OCI-LY1 (cell line): ENCODE results near the gene RAB11FIP4.

Source experiments
- H2AFZ ChIP-seq: fragments of 200-600 bp; sonication (generic), shearing (Covaris generic); 2 replicates; pipeline ENCODE4 v1.6.0; 2014; ENCODE audit warnings: antibody characterized with exemption, mild to moderate bottlenecking, low read length
- H3F3A ChIP-seq: fragments of 200-600 bp; sonication (generic), shearing (Covaris generic); 2 replicates; pipeline ENCODE4 v1.6.0; 2014; ENCODE audit warnings: mild to moderate bottlenecking, antibody characterized with exemption, low read length, moderate library complexity; ENCODE audit not compliant: insufficient read depth
- H3K27ac ChIP-seq: fragments of 200-600 bp; sonication (generic); 2 replicates; pipeline ENCODE4 v1.5.1; 2014; ENCODE audit warnings: low read length, mixed run types, mild to moderate bottlenecking, low read depth; ENCODE audit not compliant: poor library complexity, severe bottlenecking
- H3K27me3 ChIP-seq: fragments of 200-600 bp; sonication (generic); 2 replicates; pipeline ENCODE4 v1.6.0; 2014; ENCODE audit warnings: antibody characterized with exemption, mild to moderate bottlenecking, low read length, moderate library complexity; ENCODE audit not compliant: insufficient read depth
- H3K36me3 ChIP-seq: fragments of 200-600 bp; sonication (generic); 2 replicates; pipeline ENCODE4 v1.6.1; 2014; ENCODE audit warnings: mild to moderate bottlenecking, antibody characterized with exemption, low read length, moderate library complexity, mixed read lengths; ENCODE audit not compliant: insufficient read depth
- H3K4me1 ChIP-seq: fragments of 200-600 bp; sonication (generic); 2 replicates; pipeline ENCODE4 v1.5.1; 2014; ENCODE audit warnings: mild to moderate bottlenecking, low read length, moderate library complexity; ENCODE audit not compliant: insufficient read depth, severe bottlenecking
- H3K4me2 ChIP-seq: fragments of 200-600 bp; sonication (generic), shearing (Covaris generic); 2 replicates; pipeline ENCODE4 v1.6.1; 2014; ENCODE audit warnings: low read length
- H3K4me3 ChIP-seq: fragments of 200-600 bp; sonication (generic); 2 replicates; pipeline ENCODE4 v1.5.1; 2014; ENCODE audit warnings: low read length, low read depth, mild to moderate bottlenecking, mixed read lengths; ENCODE audit not compliant: poor library complexity, severe bottlenecking
- H3K79me2 ChIP-seq: fragments of 200-600 bp; shearing (Covaris generic); 2 replicates; pipeline ENCODE4 v1.6.1; 2016; ENCODE audit warnings: mixed run types, low read length, mixed read lengths; ENCODE audit not compliant: insufficient read depth
- H3K9ac ChIP-seq: fragments of 200-600 bp; sonication (generic), shearing (Covaris generic); 2 replicates; pipeline ENCODE4 v1.6.1; 2014; ENCODE audit warnings: mild to moderate bottlenecking, low read length, mixed read lengths
- H3K9me2 ChIP-seq: fragments of 200-600 bp; sonication (generic), shearing (Covaris generic); 2 replicates; pipeline ENCODE4 v1.6.1; 2014; ENCODE audit warnings: low read depth, mild to moderate bottlenecking, low read length, mixed read lengths
- H3K9me3 ChIP-seq: fragments of 200-600 bp; shearing (Covaris generic); 2 replicates; pipeline ENCODE4 v1.6.1; 2014; ENCODE audit warnings: low read length, mixed read lengths
- H4K20me1 ChIP-seq: fragments of 200-600 bp; sonication (generic), shearing (Covaris generic); 2 replicates; pipeline ENCODE4 v1.6.0; 2016; ENCODE audit warnings: mild to moderate bottlenecking, low read length; ENCODE audit not compliant: insufficient read depth
- CTCF ChIP-seq: fragments of 200-600 bp; sonication (generic), shearing (Covaris generic); IDR thresholded peaks from 2 replicates; pipeline ENCODE4 v1.5.1; 2017; ENCODE audit warnings: mild to moderate bottlenecking, antibody characterized with exemption, low read length, moderate library complexity, mixed read lengths
- EZH2 ChIP-seq: fragments of 200-600 bp; sonication (generic), shearing (Covaris generic); IDR thresholded peaks from 2 replicates; pipeline ENCODE4 v1.8.0; 2017; ENCODE audit warnings: borderline replicate concordance, mixed run types, mild to moderate bottlenecking, antibody characterized with exemption, low read length, moderate library complexity, mixed read lengths

Gene RAB11FIP4

GRCh38 chr17:31564883-31565301 lies 173.4 kb downstream of the RAB11FIP4 start:
- Histone ChIP-seq H3K79me2 (no peaks in the 10 kb centered on the region), H3K27ac (no peak overlapping the region), H3K27me3 (0 out of 2 replicates have a peak, but pooled peaks cover 5% of the 10 kb centered on the region), H3K9ac (no peak overlapping the region), H3K4me2 (no peak overlapping the region), H3F3A (no peaks in the 10 kb centered on the region), H3K4me3 (no peak overlapping the region), H2AFZ (no peak overlapping the region), H3K9me3 (no peaks in the 10 kb centered on the region), H4K20me1 (no peaks in the 10 kb centered on the region), H3K4me1 (no peaks in the 10 kb centered on the region), H3K36me3 (no peaks in the 10 kb centered on the region), H3K9me2 (no peaks in the 10 kb centered on the region)
- TF ChIP-seq CTCF (no peak), EZH2 (no peak)

- H3K4me1 ChIP-seq = no peaks in the 10 kb centered on the region
- no peaks in the 10 kb centered on the region for H3K36me3 ChIP-seq
- H3K4me2 ChIP-seq = no peak overlapping the region
Measured at GRCh38 chr17:31565652-31566051, 174.2 kb downstream of the RAB11FIP4 start.

DNA sequence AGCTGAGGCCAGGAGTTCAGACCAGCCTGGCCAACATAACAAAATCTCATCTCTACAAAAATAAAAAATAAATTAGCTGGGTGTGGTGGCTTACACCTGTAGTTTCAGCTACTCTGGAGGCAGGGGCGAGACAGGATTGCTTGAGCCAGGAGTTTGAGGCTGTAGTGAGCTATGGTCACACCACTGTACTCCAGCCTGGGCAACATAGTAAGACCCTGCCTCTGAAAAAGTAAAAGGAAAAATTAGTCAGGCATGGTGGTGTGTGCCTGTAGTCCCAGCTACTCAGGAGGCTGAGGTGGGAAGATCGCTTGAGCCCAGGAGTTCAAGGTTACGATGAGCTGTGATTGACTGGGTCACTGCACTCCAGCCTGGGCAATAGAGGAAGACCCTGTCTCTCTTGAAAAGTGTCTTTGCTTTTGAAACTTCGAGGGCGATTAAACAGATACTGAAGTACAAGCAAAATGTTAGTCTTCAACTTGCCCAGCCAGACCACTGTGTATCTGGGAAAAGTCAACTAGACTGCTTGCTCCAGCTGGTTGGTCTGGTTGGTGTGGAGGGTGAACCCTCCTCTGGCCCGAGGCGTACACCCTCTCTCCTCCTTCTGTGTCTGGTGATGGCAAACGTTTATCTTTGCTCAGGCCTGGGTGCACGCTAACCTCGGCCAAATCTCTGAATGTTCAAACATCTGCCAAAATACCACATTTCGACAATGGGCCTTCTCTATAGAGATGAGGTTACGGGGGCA lies 174.9 kb downstream of the RAB11FIP4 start:
- Histone ChIP-seq H3K4me2 (no peak overlapping the region), H3K9me2 (no peaks in the 10 kb centered on the region), H3K27ac (no peak overlapping the region), H3K36me3 (no peaks in the 10 kb centered on the region), H3K4me3 (no peak overlapping the region), H2AFZ (no peak overlapping the region), H3K4me1 (no peaks in the 10 kb centered on the region), H3K79me2 (no peaks in the 10 kb centered on the region), H3F3A (no peaks in the 10 kb centered on the region), H4K20me1 (no peaks in the 10 kb centered on the region), H3K9ac (no peak overlapping the region), H3K9me3 (no peaks in the 10 kb centered on the region), H3K27me3 (no peaks in the 10 kb centered on the region)
- no peak for TF ChIP-seq EZH2
- TF ChIP-seq CTCF = no peak

More at GRCh38 chr17:31565652-31566051, 174.2 kb downstream of the RAB11FIP4 start:
- H2AFZ ChIP-seq = no peak overlapping the region
- H4K20me1 ChIP-seq = no peaks in the 10 kb centered on the region
- no peak overlapping the region for H3K27ac ChIP-seq
- TF ChIP-seq CTCF = no peak
- no peak for TF ChIP-seq EZH2
- H3K27me3 ChIP-seq = 0 out of 2 replicates have a peak, but pooled peaks cover 5% of the 10 kb centered on the region
- H3K9me3 ChIP-seq = no peaks in the 10 kb centered on the region
- H3K9me2 ChIP-seq = no peaks in the 10 kb centered on the region
- no peaks in the 10 kb centered on the region for H3F3A ChIP-seq
- no peak overlapping the region for H3K4me3 ChIP-seq
- H3K9ac ChIP-seq = no peak overlapping the region
- no peaks in the 10 kb centered on the region for H3K79me2 ChIP-seq
